HEK293 (cell line): ENCODE data around the gene CLN6.

Experiments
- CTCF ChIA-PET: fragments of 350-600 bp; formaldehyde crosslinking; extraction: SDS; loops from one replicate; lab custom pipeline; 2021; ENCODE audit warnings: antibody characterized with exemption; lab: Yijun Ruan, JAX
- POLR2A ChIA-PET: fragments of 300-600 bp; formaldehyde crosslinking; extraction: SDS; loops from one replicate; lab custom pipeline; 2020; ENCODE audit warnings: antibody characterized with exemption, inconsistent platforms; lab: Yijun Ruan, JAX
- H3K27ac ChIP-seq: fragments of 200-500 bp; sonication (Bioruptor generic); 2 replicates; pipeline ENCODE4 v1.5.1; 2014; ENCODE audit warnings: low read depth, low read length, control low read depth, inconsistent platforms; ENCODE audit errors: extremely low read depth
- H3K36me3 ChIP-seq, 2 experiments: fragments of 200-500 bp in 1 of 2; sonication (Bioruptor generic) in 1 of 2; 1 replicate in 1 of 2; 2 replicates in 1 of 2; pipeline ENCODE4 v1.5.1; 2014 to 2017; ENCODE audit warnings: inconsistent platforms in 2 of 2, low read length in 2 of 2; ENCODE audit not compliant: control insufficient read depth in 2 of 2, insufficient read depth in 1 of 2
- H3K4me1 ChIP-seq: fragments of 200-500 bp; sonication (Bioruptor generic); 2 replicates; pipeline ENCODE4 v1.5.1; 2014; ENCODE audit warnings: mild to moderate bottlenecking, low read length, inconsistent platforms; ENCODE audit not compliant: control insufficient read depth, insufficient read depth
- H3K4me3 ChIP-seq: 2 replicates; pipeline ENCODE4 v1.5.1; 2011; ENCODE audit warnings: low read depth, mild to moderate bottlenecking, control low read depth, low read length, moderate library complexity
- H3K9me3 ChIP-seq: fragments of 200-500 bp; sonication (Bioruptor generic); 2 replicates; pipeline ENCODE4 v1.5.1; 2014; ENCODE audit warnings: low read depth, low read length, inconsistent platforms; ENCODE audit not compliant: control insufficient read depth, insufficient read depth
- BCL6B ChIP-seq: fragments of 450-650 bp; formaldehyde crosslinking; IDR thresholded peaks from 2 replicates; pipeline ENCODE4 v1.5.1; 2017; ENCODE audit warnings: missing biosample characterization, missing genetic modification characterization
- HOXD13 ChIP-seq: sonication (generic); formaldehyde crosslinking; IDR thresholded peaks from 2 replicates; pipeline ENCODE4 v1.8.0; 2022; ENCODE audit warnings: missing genetic modification reagents, borderline replicate concordance
- ZBTB20 ChIP-seq: fragments of 450-650 bp; formaldehyde crosslinking; IDR thresholded peaks from 2 replicates; pipeline ENCODE4 v1.5.1; 2016; ENCODE audit warnings: missing biosample characterization, missing genetic modification characterization
- ZNF146 ChIP-seq: fragments of 450-650 bp; formaldehyde crosslinking; IDR thresholded peaks from 2 replicates; pipeline ENCODE4 v1.5.1; 2016; ENCODE audit warnings: missing biosample characterization, missing genetic modification characterization
- ZNF292 ChIP-seq: fragments of 450-650 bp; formaldehyde crosslinking; IDR thresholded peaks from 2 replicates; pipeline ENCODE4 v1.5.1; 2016; ENCODE audit warnings: low read depth, missing biosample characterization, missing genetic modification characterization, borderline replicate concordance
- ZNF404 ChIP-seq: fragments of 450-650 bp; formaldehyde crosslinking; IDR thresholded peaks from 2 replicates; pipeline ENCODE4 v1.5.1; 2017; ENCODE audit warnings: missing biosample characterization, missing genetic modification characterization
- ZNF530 ChIP-seq: fragments of 450-650 bp; formaldehyde crosslinking; IDR thresholded peaks from 2 replicates; pipeline ENCODE4 v1.5.1; 2016; ENCODE audit warnings: low read depth, missing biosample characterization, missing genetic modification characterization
- ZNF558 ChIP-seq: fragments of 450-650 bp; formaldehyde crosslinking; IDR thresholded peaks from 2 replicates; pipeline ENCODE4 v1.5.1; 2016; ENCODE audit warnings: missing biosample characterization, missing genetic modification characterization
- ZNF664 ChIP-seq: fragments of 450-650 bp; formaldehyde crosslinking; IDR thresholded peaks from 2 replicates; pipeline ENCODE4 v1.5.1; 2016; ENCODE audit warnings: missing biosample characterization, missing genetic modification characterization
- ZNF670 ChIP-seq: fragments of 450-650 bp; formaldehyde crosslinking; IDR thresholded peaks from 2 replicates; pipeline ENCODE4 v1.5.1; 2016; ENCODE audit warnings: missing biosample characterization, missing genetic modification characterization, low read depth
- ZNF747 ChIP-seq: fragments of 450-650 bp; formaldehyde crosslinking; IDR thresholded peaks from 2 replicates; pipeline ENCODE4 v1.5.1; 2016; ENCODE audit warnings: missing biosample characterization, missing genetic modification characterization
- ZNF776 ChIP-seq: fragments of 450-650 bp; formaldehyde crosslinking; IDR thresholded peaks from 2 replicates; pipeline ENCODE4 v1.5.0; 2017; ENCODE audit warnings: missing biosample characterization, missing genetic modification characterization, borderline replicate concordance
- ZNF785 ChIP-seq: fragments of 450-650 bp; formaldehyde crosslinking; IDR thresholded peaks from 2 replicates; pipeline ENCODE4 v1.5.1; 2016; ENCODE audit warnings: missing biosample characterization, missing genetic modification characterization
- ZSCAN5A ChIP-seq: fragments of 450-650 bp; formaldehyde crosslinking; IDR thresholded peaks from 2 replicates; pipeline ENCODE4 v1.5.1; 2016; ENCODE audit warnings: missing biosample characterization, missing genetic modification characterization
- TF ChIP-seq, protein P1 (sequence below): fragments of 450-650 bp; formaldehyde crosslinking; IDR thresholded peaks from 2 replicates; pipeline ENCODE4 v1.5.1; 2016; ENCODE audit warnings: missing biosample characterization, missing genetic modification characterization

CLN6 gene

DNA sequence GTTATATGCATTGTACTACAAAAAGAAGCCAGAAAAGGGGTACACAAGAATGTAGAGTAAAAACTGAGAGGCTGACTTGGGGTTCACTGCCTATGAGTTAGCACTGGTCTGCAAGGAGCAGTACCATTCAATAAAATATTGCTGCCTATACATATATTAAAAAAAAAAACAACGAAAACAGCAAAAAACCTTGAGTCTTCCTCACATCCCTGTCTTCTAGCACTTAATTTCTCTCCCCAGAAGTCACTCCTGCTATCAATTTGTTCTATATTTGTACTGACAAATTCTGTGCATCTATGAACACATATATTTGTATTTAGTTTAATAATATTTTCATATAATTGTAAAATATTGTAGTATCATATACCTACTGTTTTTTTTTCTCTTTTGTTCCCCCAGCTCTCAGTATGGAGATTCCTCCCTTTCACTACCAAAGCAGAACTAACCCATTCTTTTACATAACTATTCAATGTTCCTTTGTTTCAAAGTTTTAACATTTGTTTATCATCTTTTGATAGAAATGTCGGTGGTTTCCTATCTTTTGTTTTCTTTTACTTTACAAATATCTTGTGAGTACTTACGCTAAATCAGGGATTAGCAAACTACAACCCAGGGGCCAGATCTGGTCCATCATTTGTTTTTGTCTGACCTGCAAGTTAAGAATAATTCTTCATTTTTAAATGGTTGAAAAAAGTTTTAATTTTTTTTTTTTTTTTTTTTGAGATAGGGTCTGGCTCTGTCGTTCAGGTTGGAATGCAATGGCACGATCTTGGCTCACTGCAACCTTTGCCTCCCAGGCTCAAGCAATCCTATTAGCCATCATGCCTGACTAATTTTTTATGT is 33.2 kb upstream of the CLN6 start:
- TF ChIP-seq ZNF404 (tag by site-specific recombination): no peak
- TF ChIP-seq, protein P1, sequence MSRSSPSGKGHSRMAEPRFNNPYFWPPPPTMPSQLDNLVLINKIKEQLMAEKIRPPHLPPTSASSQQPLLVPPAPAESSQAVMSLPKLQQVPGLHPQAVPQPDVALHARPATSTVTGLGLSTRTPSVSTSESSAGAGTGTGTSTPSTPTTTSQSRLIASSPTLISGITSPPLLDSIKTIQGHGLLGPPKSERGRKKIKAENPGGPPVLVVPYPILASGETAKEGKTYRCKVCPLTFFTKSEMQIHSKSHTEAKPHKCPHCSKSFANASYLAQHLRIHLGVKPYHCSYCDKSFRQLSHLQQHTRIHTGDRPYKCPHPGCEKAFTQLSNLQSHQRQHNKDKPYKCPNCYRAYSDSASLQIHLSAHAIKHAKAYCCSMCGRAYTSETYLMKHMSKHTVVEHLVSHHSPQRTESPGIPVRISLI (tag by site-specific recombination): peak; percentile 60; the same call in 1 of the 2 replicates
- H3K4me3 ChIP-seq: no peak overlapping the region
- H3K36me3 ChIP-seq: no peaks in the 10 kb centered on the region
- POLR2A ChIA-PET: interaction anchor here (0.6 to 0.9 kb wide), 2 partner anchors 9 to 15 kb away, joined by 3 to 4 read pairs; partner anchors contain the start of gene FEM1B
- CTCF ChIA-PET: interaction anchor here (0.5 to 2.9 kb wide), 5 partner anchors 8 to 44 kb away, joined by 3 to 15 read pairs (median 3); no protein-coding TSS in a partner anchor
- no peaks in the 10 kb centered on the region for H3K4me1 ChIP-seq
- H3K27ac ChIP-seq: no peak overlapping the region
- H3K9me3 ChIP-seq: no peaks in the 10 kb centered on the region

DNA sequence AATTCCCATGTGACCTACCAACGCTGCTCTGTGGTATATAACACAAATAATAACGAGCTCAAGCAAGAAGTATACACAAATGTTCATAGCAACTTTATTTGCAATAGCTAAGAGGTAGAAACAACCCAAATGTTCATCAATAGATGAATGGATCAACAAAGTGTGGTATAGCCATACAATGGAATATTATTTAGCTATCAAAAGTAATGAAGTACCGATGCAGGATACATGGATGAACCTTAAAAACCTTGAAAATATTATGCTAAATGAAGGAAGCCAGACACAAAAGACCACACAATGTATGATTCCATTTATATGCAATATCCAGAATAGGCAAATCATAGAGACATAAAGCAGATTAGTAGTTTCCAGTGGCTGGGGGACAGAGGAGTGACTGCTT is 32.5 kb upstream of the CLN6 start:
- Histone ChIP-seq H3K9me3 (no peaks in the 10 kb centered on the region), H3K4me1 (no peaks in the 10 kb centered on the region), H3K27ac (no peak overlapping the region), H3K36me3 (no peaks in the 10 kb centered on the region), H3K4me3 (no peak overlapping the region)
- CTCF ChIA-PET: interaction anchor here (0.5 to 1.6 kb wide), 4 partner anchors 9 to 1024 kb away, joined by 3 to 6 read pairs (median 4); no protein-coding TSS in a partner anchor
- peak; percentile 91 for TF ChIP-seq ZNF146 (tag by site-specific recombination)
- no peak for TF ChIP-seq ZNF776 (tag by site-specific recombination)
- POLR2A ChIA-PET: interaction anchor here (0.6 to 0.9 kb wide), 2 partner anchors 9 to 16 kb away, joined by 3 to 4 read pairs; partner anchors contain the start of gene FEM1B

GRCh38 chr15:68261241-68261640 is 31.7 kb upstream of the CLN6 start:
- H3K4me1 ChIP-seq: no peaks in the 10 kb centered on the region
- POLR2A ChIA-PET: no interaction called here
- no peak overlapping the region for H3K4me3 ChIP-seq
- CTCF ChIA-PET: interaction anchor here (1.3 to 1.6 kb wide), 2 partner anchors 20 to 45 kb away, joined by 3 to 6 read pairs; no protein-coding TSS in a partner anchor
- H3K36me3 ChIP-seq: no peaks in the 10 kb centered on the region
- no peak for TF ChIP-seq BCL6B
- TF ChIP-seq ZNF558: no peak
- TF ChIP-seq ZNF530: no peak
- no peak for TF ChIP-seq HOXD13 (CRISPR knock-in tag)
- TF ChIP-seq ZSCAN5A: no peak
- no peak for TF ChIP-seq ZNF664 (tag by site-specific recombination)
- TF ChIP-seq ZBTB20 (tag by site-specific recombination): no peak
- no peak for TF ChIP-seq ZNF292
- no peak for TF ChIP-seq ZNF785
- no peak for TF ChIP-seq ZNF670 (tag by site-specific recombination)
- no peak for TF ChIP-seq ZNF747 (tag by site-specific recombination)
- no peaks in the 10 kb centered on the region for H3K9me3 ChIP-seq
- no peak overlapping the region for H3K27ac ChIP-seq
